ENCODE measurements around the gene RAD21L1. TPM values are rescaled to one million over a fixed set of nuclear protein-coding genes. Genes with fewer than 3 reads are reported as not detected.
"Not testable (repeated sequence)": the region's sequence is repeated elsewhere in the genome, so short reads cannot be mapped to it uniquely, and the experiment has no call there.

RAD21L1 gene
- polyA plus RNA-seq, 1 donor from 2014 or later: not detected

DNA sequence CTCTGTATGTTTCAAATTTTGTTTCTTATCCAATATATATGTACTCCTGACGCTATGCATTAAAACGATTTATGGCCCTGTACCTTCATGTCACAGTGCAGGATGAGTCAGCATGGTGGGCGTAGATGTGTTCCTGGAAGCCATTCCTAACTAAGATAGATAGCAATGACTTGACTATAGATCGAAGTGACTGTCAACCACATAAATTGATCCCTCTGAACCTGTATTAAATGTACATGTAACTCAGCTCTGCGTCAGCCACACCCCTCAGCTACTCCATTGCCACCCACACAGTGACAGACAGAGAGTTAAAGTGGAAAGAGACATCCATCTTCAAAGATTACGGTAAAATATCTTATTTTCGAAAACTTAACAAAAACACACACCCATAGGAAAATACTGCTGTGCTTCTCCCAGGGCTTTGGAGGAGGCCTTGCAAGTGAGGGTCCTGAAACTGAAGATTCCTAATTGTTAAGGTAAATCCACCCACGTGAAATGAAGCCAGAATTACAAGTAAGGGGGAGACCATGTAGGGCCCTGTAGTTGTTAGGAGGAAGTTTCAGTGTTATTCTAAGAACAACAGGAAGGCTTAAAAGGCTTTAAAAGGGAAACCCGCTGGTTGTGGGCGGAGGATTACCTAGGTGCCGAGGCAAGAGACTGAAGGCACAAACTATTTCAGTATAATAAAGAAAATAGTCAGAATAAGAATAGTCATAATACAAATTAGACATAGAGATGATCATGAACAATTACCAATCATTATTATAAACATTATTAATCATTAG is 10.3 kb upstream of the RAD21L1 start:
- Histone ChIP-seq H3K27ac (ENCODE audit: low read length) (no peak overlapping the region), H3K36me3 (ENCODE audit: insufficient read depth, low read length) (no peaks in the 10 kb centered on the region), H3K9me2 (ENCODE audit: insufficient read depth, low read length) (no peaks in the 10 kb centered on the region), H3K27me3 (ENCODE audit: insufficient read depth, low read depth, low read length) (no peaks in the 10 kb centered on the region), H3K9me3 (ENCODE audit: low read length) (no peaks in the 10 kb centered on the region), H3F3A (ENCODE audit: insufficient read depth, low read length, poor library complexity, severe bottlenecking) (no peaks in the 10 kb centered on the region), H3K4me3 (ENCODE audit: low read length) (no peak overlapping the region), H3K4me2 (ENCODE audit: low read length) (no peak overlapping the region), H3K9ac (ENCODE audit: low read length) (no peak overlapping the region), H3K79me2 (replicated peaks; ENCODE audit: insufficient read depth, low read length) (no peaks in the 10 kb centered on the region), H4K20me1 (ENCODE audit: insufficient read depth) (no peaks in the 10 kb centered on the region), H2AFZ (ENCODE audit: low read depth, low read length) (no peak overlapping the region)
- TF ChIP-seq EP300 (conservative IDR thresholded peaks at IDR 0.05; ENCODE audit: poor library complexity, severe bottlenecking) (no peak), POLR2AphosphoS5 (IDR thresholded peaks at IDR 0.05) (no peak)

DNA sequence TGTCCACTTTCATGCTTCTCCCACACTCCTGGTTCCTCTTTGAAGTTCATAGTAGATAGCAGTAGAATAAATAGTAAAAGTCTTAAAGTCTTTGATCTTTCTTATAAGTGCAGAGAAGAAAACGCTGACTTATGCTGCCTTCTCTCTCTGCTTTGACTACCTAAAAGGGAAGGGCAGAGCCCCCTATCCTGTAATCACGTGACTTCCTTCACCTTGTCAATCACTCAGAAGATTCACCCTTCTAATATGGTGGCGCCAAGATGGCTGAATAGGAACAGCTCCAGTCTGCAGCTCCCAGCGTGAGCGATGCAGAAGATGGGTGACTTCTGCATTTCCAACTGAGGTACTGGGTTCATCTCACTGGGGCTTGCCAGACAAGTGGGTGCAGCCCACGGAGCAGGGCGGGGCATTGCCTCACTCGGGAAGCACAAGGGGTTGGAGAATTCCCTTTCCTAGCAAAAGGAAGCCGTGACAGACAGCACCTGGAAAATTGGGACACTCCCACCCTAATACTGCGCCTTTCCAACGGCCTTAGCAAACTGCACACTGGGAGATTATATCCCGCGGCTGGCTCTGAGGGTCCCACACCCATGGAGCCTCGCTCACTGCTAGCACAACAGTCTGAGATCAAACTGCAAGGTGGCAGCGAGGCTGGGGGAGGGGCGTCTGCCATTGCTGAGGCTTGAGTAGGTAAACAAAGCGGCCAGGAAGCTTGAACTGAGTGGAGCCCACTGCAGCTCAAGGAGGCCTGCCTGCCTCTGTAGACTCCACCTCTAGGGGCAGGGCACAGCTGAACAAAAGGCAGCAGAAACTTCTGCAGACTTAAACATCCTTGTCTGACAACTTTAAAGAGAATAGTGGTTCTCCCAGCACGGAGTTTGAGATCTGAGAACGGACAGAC is 9.1 kb upstream of the RAD21L1 start:
- H4K20me1 ChIP-seq (ENCODE audit: insufficient read depth); H2AFZ ChIP-seq (ENCODE audit: low read depth, low read length); H3K36me3 ChIP-seq (ENCODE audit: insufficient read depth, low read length); H3F3A ChIP-seq (ENCODE audit: insufficient read depth, low read length, poor library complexity, severe bottlenecking); H3K9ac ChIP-seq (ENCODE audit: low read length); H3K4me2 ChIP-seq (ENCODE audit: low read length); H3K9me2 ChIP-seq (ENCODE audit: insufficient read depth, low read length); H3K79me2 ChIP-seq (replicated peaks; ENCODE audit: insufficient read depth, low read length); H3K4me3 ChIP-seq (ENCODE audit: low read length); H3K27me3 ChIP-seq (ENCODE audit: insufficient read depth, low read depth, low read length); H3K27ac ChIP-seq (ENCODE audit: low read length); H3K9me3 ChIP-seq (ENCODE audit: low read length): not testable (repeated sequence)

DNA sequence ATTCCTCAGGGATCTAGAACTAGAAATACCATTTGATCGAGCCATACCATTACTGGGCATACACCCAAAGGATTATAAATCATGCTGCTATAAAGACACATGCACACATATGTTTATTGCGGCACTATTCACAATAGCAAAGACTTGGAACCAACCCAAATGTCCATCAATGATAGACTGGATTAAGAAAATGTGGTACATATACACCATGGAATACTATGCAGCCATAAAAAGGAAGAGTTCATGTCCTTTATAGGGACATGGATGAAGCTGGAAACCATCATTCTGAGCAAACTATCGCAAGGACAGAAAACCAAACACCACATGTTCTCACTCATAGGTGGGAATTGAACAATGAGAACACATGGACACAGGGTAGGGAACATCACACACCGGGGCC is 3.1 kb upstream of the RAD21L1 start:
- H3F3A ChIP-seq (ENCODE audit: insufficient read depth, low read length, poor library complexity, severe bottlenecking); H3K79me2 ChIP-seq (replicated peaks; ENCODE audit: insufficient read depth, low read length); H3K9ac ChIP-seq (ENCODE audit: low read length); H3K36me3 ChIP-seq (ENCODE audit: insufficient read depth, low read length); H4K20me1 ChIP-seq (ENCODE audit: insufficient read depth); H3K27ac ChIP-seq (ENCODE audit: low read length); H3K4me3 ChIP-seq (ENCODE audit: low read length); H3K9me2 ChIP-seq (ENCODE audit: insufficient read depth, low read length); H2AFZ ChIP-seq (ENCODE audit: low read depth, low read length); H3K4me2 ChIP-seq (ENCODE audit: low read length); H3K9me3 ChIP-seq (ENCODE audit: low read length): not testable (repeated sequence)
- H3K27me3 ChIP-seq (ENCODE audit: insufficient read depth, low read depth, low read length): peaks cover 28% of the 10 kb centered on the region

DNA sequence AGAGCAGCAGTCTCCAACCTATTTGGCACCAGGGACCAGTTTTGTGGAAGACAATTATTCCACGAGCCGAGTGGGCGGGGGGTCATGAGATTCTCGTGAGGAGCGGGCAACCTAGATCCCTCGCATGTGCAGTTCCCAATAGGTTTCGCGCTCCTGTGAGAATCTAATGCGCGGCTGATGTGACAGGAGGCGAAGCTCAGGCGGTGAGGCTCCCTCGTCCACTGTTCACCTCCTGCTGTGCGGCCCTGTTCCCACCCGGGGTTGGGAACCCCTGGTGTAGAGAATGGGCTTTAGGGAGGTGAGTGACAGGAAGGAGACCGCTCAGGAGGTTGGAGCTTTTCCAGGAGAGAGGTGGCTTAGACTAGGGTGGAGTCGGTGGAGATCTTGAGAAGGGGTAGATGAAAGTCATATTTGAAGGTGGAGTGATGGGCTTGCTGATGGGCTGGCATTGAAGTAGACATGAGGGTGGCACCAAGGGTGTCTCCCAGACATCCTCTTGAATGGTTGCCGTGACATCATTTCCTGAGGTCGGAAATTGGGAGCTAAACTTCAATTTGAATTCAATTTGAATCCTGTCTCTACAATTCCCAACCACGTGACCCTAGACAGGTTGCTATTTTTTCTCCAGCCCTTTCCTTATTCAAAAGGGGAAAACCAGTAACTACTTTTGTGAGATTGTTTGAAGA is 1.5 kb upstream of the RAD21L1 start:
- Histone ChIP-seq H3K4me3 (ENCODE audit: low read length) (peak overlapping the region; percentile 80), H3K9me2 (ENCODE audit: insufficient read depth, low read length) (no peaks in the 10 kb centered on the region), H3K27me3 (ENCODE audit: insufficient read depth, low read depth, low read length) (peaks cover 31% of the 10 kb centered on the region), H3K4me2 (ENCODE audit: low read length) (peak overlapping the region; percentile 31), H3K9ac (ENCODE audit: low read length) (no peak overlapping the region), H4K20me1 (ENCODE audit: insufficient read depth) (no peaks in the 10 kb centered on the region), H3F3A (ENCODE audit: insufficient read depth, low read length, poor library complexity, severe bottlenecking) (no peaks in the 10 kb centered on the region), H3K9me3 (ENCODE audit: low read length) (no peaks in the 10 kb centered on the region), H3K27ac (ENCODE audit: low read length) (no peak overlapping the region), H2AFZ (ENCODE audit: low read depth, low read length) (no peak overlapping the region), H3K79me2 (replicated peaks; ENCODE audit: insufficient read depth, low read length) (no peaks in the 10 kb centered on the region), H3K36me3 (ENCODE audit: insufficient read depth, low read length) (no peaks in the 10 kb centered on the region)
- TF ChIP-seq SMC3 (conservative IDR thresholded peaks at IDR 0.05; ENCODE audit: poor library complexity) (no peak), POLR2AphosphoS5 (IDR thresholded peaks at IDR 0.05) (no peak)
- TF ChIP-seq, protein P1, sequence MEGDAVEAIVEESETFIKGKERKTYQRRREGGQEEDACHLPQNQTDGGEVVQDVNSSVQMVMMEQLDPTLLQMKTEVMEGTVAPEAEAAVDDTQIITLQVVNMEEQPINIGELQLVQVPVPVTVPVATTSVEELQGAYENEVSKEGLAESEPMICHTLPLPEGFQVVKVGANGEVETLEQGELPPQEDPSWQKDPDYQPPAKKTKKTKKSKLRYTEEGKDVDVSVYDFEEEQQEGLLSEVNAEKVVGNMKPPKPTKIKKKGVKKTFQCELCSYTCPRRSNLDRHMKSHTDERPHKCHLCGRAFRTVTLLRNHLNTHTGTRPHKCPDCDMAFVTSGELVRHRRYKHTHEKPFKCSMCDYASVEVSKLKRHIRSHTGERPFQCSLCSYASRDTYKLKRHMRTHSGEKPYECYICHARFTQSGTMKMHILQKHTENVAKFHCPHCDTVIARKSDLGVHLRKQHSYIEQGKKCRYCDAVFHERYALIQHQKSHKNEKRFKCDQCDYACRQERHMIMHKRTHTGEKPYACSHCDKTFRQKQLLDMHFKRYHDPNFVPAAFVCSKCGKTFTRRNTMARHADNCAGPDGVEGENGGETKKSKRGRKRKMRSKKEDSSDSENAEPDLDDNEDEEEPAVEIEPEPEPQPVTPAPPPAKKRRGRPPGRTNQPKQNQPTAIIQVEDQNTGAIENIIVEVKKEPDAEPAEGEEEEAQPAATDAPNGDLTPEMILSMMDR (IDR thresholded peaks at IDR 0.05; ENCODE audit: poor library complexity, severe bottlenecking): no peak

All from neural cell (in vitro differentiated cells).